Activated CD8-positive, alpha-beta memory T cell treated with anti-CD3 and anti-CD28 coated beads, Interleukin-2, amount 50 U/mL, for 24 hours (primary cell): Measurements from ENCODE around the gene EXOG.

Experiments used
- DNase-seq: peaks from one replicate; pipeline ENCODE4 v3.0.0-alpha.2; 2020; ENCODE audit errors: extremely low read depth

Gene EXOG

GRCh38 chr3:38545983-38546382 is 49.8 kb downstream of the EXOG start:
- DNase-seq = no peak

DNA sequence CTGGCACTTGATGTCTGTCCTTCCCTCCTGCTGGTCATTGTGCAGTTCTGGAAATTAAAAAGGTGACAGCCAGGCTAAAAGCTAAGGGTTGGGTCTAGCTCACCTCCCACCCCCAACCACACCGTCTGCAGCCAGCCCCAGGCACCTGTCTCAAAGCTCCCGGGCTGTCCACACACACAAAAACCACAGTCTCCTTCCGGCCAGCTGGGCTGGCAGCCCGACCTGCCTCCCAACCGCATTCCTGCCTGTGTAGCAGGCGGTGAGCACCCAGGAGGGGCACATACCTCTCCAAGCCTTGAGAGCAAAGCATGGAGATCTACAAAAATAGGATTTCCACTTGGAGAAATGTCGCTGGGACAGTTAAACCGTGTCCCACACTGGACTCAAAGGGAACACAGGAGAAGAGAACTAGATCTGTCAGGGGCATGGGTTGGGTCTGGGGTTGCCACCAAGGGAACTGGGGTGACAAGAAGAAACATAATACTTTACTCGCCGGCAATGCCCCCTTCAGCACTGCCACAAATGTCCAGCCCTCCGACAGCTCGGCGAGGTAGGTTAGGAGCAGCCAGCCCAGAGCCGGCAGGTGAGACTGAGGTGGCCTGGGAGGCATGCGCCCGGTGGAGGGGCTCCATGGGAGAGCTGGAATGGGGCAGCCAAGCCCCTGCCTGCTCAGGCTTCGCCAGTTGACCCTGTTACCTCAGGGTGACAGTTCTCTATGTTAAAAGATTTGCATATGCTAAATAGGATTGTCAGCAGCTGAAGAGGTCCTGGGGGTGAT is 52.2 kb downstream of the EXOG start:
- DNase-seq = no peak

GRCh38 chr3:38549082-38549481 is 52.9 kb downstream of the EXOG start:
- DNase-seq = no peak

GRCh38 chr3:38549486-38549885 is 53.3 kb downstream of the EXOG start:
- no peak for DNase-seq

DNA sequence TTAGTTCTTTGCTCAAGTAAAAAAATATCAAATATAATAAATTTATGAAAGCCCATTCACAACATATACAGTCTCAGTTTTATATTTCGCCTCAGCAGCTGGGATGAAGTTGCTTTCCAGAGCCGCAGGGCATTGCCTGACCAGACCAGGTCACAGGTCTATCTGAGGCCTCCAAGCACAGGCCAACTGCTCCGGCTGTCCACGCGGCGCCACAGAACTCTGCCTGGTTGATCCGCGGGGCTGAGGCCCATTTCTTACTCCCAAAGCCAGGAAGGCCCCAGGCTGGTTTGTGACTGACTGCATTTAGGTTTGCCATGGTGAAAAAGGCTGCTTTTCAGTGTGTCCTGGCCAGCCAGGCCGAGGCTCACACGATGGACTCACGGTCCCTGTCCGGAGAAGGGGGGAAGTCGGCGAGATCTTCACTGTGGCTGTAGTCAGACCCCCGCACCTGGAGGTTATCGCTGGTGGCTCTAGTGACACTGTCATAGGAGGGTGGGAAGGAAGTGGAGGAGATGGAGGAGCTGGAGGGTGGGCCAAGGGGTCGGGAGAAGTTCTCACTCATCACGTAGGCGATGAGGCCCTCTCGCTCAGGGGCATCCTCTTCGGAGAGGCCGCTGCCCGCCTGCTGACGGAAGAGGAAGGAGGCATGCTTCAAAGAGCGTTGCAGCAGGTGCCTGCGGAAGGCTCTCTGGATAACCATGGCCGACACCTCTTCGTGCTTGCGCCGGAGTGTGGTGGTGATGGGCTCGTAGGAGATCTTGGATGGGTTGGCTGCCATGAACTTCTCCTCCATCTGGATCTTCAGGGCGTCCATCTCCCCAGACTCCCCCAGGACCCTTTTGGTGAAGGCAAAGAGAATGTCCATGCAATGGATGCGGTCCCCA is 54.1 kb downstream of the EXOG start:
- no peak for DNase-seq

DNA sequence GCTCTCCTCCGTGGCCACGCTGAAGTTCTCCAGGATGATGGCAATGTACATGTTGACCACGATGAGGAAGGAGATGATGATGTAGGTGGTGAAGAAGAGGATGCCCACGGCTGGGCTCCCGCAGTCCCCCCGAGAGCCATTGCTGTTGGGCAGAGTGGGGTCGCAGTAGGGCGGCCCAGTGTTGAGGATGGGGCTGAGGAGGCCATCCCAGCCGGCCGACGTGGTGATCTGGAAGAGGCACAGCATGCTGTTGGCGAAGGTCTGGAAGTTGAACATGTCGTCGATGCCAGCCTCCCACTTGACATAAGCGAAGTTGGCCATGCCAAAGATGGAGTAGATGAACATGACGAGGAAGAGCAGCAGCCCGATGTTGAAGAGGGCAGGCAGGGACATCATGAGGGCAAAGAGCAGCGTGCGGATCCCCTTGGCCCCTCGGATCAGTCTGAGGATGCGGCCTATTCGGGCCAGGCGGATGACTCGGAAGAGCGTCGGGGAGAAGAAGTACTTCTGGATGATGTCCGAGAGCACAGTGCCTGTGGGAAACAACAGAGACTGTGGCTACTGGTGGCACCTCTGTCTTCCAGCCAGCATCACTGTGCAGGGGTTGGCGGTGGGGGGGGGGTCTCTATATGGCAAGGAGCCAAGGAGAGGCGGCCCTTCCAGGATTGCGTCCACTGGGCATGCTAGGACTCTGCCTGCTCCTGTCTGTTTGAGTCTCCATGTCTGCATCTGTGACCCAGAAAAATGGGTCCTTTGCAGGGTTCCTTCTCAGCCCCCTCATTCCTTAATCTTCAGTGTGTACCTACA is 55.1 kb downstream of the EXOG start:
- no peak for DNase-seq

DNA sequence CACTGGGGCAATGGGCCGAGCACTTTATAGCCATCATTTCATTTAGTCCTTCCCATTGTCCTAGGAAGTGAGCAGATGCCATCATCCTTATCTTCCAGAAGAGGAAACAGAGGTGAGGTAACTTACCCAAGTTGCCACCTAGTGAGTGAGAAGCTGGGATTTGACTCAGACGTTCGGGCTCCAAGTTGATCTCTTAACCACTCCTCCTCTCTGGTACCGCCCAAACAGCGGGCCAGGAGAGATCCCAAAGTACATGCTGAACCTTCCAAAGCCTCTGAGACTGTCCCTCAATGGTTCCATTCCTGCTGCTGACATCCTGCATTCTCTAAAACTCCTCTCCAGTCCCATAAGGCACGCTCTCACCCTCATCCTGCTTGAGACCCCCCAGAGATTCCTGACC is 56.2 kb downstream of the EXOG start:
- DNase-seq = no peak

DNA sequence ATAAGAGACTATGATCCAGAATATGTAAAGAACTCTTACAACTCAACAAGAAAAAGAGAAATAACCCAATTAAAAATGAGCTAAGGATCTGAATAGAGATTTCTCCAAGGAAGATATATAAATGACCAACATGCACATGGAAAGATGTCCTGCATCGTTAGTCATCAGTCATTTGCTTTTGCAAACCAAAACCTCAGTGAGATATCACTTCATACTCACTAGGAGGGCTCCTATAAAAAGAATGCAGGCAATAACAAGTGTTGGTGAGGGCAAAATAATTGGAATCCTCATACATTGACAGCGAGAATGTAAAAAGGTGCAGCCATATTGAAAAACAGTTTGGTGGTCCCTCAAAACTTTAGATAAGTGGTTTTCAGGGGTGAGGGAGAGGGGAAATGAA is 56.9 kb downstream of the EXOG start:
- no peak for DNase-seq

DNA sequence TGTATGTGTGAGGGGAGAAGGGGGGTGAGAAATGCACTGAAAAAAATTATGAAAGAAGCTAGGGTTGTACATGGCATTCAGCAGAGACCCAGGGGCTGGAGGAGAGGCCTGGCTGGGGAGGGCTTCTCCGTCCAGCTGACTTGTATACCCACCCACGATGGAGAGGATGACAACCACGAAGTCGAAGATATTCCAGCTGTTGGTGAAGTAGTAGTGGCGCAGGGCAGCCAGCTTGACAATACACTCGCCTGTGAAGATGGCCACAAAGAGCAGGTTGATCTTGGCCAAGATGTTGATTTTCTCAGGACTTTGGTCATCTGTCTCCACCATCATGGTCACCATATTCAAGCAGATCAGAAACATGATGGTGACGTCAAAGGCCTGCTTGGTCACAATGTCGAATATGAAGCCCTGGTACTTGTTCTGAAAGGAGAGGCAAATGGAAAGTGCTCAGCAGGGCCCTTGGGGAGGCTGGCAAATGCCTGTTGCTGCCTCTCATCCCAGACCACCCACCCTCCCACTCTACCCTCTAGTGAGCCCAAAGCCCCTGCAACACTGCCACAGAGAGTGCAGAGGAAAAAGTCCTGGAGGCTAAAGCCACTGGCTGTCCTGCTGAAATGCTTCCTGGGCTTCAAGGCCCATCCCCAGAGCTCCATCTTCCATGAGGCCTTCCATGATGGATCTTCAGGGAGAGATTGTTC is 58.1 kb downstream of the EXOG start:
- no peak for DNase-seq

DNA sequence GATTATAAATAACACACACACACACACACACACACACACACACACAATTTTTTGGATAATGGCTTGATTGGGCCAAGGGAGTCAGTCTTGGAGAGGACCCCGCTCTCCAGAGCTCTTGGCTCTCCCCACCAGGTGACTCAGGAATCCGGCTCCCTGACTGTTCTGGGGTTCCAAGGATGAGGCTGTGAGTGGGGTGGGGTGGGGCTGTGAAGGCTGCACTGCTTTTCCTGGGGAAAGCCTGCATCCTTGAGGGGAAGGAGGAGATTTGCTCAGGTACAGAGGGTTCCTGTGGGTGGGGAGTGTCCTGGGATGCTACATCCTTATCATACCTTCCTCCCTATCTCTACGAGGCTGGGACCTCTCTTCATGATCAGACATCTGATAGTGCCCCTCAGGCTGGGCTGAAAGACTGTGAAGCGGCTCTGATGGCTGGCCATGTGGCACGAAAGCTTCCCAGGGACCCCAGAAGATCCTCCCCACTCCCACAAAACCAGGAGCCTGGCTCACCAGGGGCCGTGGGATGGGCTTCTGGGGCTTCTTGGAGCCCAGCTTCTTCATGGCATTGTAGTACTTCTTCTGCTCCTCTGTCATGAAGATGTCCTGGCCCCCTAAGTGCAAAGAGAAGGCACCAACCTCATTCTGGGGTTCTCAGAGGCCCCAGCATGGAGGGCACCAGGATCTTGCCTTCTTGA is 59.2 kb downstream of the EXOG start:
- DNase-seq = no peak

- no peak for DNase-seq
These were observed 59.8 kb downstream of the EXOG start for GRCh38 chr3:38555926-38556325.

GRCh38 chr3:38556640-38557358 is 60.7 kb downstream of the EXOG start:
- DNase-seq = no peak

GRCh38 chr3:38558864-38559263 is 62.7 kb downstream of the EXOG start:
- no peak for DNase-seq

DNA sequence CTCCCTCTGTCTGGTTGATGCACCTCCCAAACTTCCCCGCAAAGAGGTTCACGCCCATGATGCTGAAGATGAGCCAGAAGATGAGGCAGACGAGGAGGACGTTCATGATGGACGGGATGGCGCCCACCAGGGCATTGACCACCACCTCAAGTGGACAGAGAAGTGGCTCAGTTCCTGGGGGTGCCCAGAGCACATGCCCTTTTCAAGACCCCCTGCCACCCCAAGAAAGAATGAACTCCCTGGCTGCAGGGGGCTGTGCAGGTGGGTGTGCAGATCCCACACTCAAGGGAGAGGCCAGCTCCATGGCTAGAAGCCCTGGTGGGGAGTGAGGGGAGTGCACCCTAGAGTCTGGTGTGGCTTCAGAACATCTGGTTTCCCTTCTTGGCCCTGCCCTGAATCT is 64.1 kb downstream of the EXOG start:
- no peak for DNase-seq

DNA sequence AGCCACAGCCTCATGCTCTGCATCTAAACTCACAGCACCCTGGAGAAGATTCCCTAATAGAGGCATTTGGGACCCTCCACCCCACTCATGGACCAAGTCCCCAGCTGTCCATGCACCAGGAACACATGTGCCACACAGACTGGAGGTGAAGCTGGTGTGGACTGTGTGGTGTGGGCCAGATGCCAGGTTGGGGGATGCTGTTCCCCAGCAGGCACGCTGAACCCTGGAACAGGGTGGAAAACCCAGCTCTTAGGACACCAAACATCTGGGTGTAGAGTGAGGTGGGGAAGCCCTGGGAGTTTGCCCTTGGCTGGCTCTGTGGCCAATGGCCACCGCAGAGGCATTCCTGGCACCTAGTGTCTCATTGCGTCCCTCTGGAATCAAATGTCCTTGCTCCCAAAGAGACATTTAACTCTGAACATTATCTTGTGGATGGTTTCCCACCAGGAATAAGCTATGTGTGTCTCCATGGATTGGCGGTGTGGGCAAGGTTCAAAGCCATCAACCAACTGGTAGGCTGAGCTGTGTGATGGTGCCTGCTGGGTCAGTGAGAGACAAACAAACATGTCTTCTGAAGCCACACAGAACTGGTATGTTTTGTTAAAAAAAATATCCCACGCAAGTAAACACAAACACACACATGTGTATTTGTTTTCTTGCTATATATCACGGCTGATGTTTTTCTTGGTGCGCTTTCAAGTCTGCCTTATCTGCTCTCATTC is 65.0 kb downstream of the EXOG start:
- no peak for DNase-seq

- DNase-seq = no peak
These were observed 65.8 kb downstream of the EXOG start for GRCh38 chr3:38561746-38562466.

GRCh38 chr3:38562467-38562925 is 66.4 kb downstream of the EXOG start:
- no peak for DNase-seq

DNA sequence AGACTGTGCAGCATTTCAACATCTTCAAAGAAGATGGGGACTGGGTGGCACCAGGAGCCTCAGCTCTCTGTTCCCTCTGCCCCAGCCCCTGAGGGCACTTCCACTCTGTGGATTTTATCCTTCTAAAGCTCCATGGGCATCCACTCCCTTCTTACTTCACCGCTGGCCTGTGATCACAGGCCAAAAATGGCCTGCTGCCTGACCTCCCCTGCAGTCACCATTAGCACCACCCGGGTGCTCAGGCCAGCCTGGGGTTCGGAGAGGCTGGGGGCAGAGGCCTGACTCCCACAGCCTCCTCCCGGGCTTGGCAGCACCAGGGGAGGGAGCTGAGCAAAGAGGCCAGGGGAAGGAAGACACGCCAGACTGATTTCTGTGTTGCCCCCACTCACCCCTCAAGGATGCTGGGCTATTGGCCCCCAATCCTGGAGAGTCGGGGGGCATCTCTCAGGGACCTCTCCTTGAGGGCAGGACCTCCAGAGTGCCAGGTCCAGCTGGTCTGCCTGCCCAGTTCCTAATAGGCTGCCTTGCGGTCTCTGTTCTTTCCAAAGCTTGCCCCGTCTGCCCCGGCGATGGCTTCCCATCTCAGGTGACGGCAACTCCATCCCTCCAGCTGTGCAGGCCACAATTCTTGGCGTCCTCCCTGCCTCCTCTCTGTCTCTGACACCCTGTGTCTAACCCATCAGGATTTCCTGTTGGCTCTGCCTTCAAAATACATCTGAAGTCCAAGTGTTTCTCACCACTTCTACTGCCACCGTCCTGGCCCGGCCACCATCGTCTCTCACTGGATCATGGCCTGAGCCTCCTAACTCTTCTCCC is 67.1 kb downstream of the EXOG start:
- DNase-seq = no peak
